HepG2 (cell line): ENCODE measurements around the gene PRRT2. TPM values are rescaled to one million over a fixed set of nuclear protein-coding genes. Genes with fewer than 3 reads are reported as not detected.

ENCODE experiments used
- CREM ChIP-seq, 2 experiments: sonication (generic) in 1 of 2; formaldehyde crosslinking in 1 of 2; IDR thresholded peaks; 2 replicates each; pipeline versions ENCODE4 v1.4.0 to v1.6.1; 2016 to 2020; ENCODE audit warnings: antibody characterized with exemption in 1 of 2, mild to moderate bottlenecking in 1 of 2, missing genetic modification reagents in 1 of 2
- NR2F1 ChIP-seq, 2 experiments: fragments of 450-650 bp in 1 of 2; formaldehyde crosslinking in 1 of 2; IDR thresholded peaks; 2 replicates each; pipeline versions ENCODE4 v1.5.0 to v1.6.1; 2016 to 2020; ENCODE audit warnings: mild to moderate bottlenecking in 1 of 2, missing compliant biosample characterization in 1 of 2, missing genetic modification reagents in 1 of 2, moderate library complexity in 1 of 2
- SETDB1 ChIP-seq: sonication (generic); formaldehyde crosslinking; IDR thresholded peaks from 2 replicates; pipeline ENCODE4 v1.5.1; 2020; ENCODE audit warnings: missing genetic modification reagents, mild to moderate bottlenecking, borderline replicate concordance
- SP5 ChIP-seq: IDR thresholded peaks from 2 replicates; pipeline ENCODE4 v1.6.1; 2016; ENCODE audit warnings: low read depth, borderline replicate concordance
- ZNF232 ChIP-seq: sonication (generic); formaldehyde crosslinking; IDR thresholded peaks from 2 replicates; pipeline ENCODE4 v1.4.0; 2020; ENCODE audit warnings: missing genetic modification reagents, borderline replicate concordance
- ZNF816 ChIP-seq: sonication (generic); formaldehyde crosslinking; IDR thresholded peaks from 2 replicates; pipeline ENCODE4 v1.8.0; 2022; ENCODE audit warnings: missing genetic modification reagents, mild to moderate bottlenecking, borderline replicate concordance
- polyA plus RNA-seq, 8 experiments: library from polyadenylated mRNA; depleted of rRNA in 3 of 8; stranded (reverse) in 7 of 8; unstranded in 1 of 8; fragments of >200 nt; fragmentation: Illumina TruSeq in 4 of 8; extraction: Trizol in 4 of 8; gene quantifications; 2 replicates each; pipeline versions ENCODE4 v1.2.1 to v1.2.3, GENCODE V29; 2011 to 2016; ENCODE audit warnings: low read depth in 4 of 8, missing spikeins in 1 of 8, mixed read lengths in 1 of 8; ENCODE audit not compliant: insufficient read depth in 1 of 8
- total RNA-seq, 5 experiments: library from RNA; depleted of rRNA; stranded (reverse); fragments of >200 nt; fragmentation: Illumina TruSeq; extraction: Trizol; gene quantifications; 2 replicates each; pipeline ENCODE4 v1.2.3, GENCODE V29; 2016; ENCODE audit warnings: low read depth in 1 of 5
- TF ChIP-seq, protein P1 (sequence below): IDR thresholded peaks from 2 replicates; pipeline ENCODE4 v1.6.1; 2016; ENCODE audit warnings: low read depth, missing genetic modification reagents, missing compliant biosample characterization
- TF ChIP-seq, protein P2 (sequence below): sonication (generic); formaldehyde crosslinking; IDR thresholded peaks from 2 replicates; pipeline ENCODE4 v1.5.0; 2020; ENCODE audit warnings: mild to moderate bottlenecking, missing genetic modification reagents, borderline replicate concordance
- TF ChIP-seq, protein P3 (sequence below): IDR thresholded peaks from 2 replicates; pipeline ENCODE4 v1.6.1; 2016; ENCODE audit warnings: missing compliant biosample characterization, missing genetic modification reagents, borderline replicate concordance
- TF ChIP-seq, protein P4 (sequence below): sonication (generic); formaldehyde crosslinking; IDR thresholded peaks from 2 replicates; pipeline ENCODE4 v1.8.1; 2023; ENCODE audit warnings: mild to moderate bottlenecking, inconsistent platforms, moderate library complexity, missing genetic modification reagents, borderline replicate concordance

Gene PRRT2
- total and polyA plus RNA-seq, 2 of the 13 experiments (the other 11 are each of a cell fraction or from before 2014, with no cell fraction given), result 0.51 to 1.1 TPM

DNA sequence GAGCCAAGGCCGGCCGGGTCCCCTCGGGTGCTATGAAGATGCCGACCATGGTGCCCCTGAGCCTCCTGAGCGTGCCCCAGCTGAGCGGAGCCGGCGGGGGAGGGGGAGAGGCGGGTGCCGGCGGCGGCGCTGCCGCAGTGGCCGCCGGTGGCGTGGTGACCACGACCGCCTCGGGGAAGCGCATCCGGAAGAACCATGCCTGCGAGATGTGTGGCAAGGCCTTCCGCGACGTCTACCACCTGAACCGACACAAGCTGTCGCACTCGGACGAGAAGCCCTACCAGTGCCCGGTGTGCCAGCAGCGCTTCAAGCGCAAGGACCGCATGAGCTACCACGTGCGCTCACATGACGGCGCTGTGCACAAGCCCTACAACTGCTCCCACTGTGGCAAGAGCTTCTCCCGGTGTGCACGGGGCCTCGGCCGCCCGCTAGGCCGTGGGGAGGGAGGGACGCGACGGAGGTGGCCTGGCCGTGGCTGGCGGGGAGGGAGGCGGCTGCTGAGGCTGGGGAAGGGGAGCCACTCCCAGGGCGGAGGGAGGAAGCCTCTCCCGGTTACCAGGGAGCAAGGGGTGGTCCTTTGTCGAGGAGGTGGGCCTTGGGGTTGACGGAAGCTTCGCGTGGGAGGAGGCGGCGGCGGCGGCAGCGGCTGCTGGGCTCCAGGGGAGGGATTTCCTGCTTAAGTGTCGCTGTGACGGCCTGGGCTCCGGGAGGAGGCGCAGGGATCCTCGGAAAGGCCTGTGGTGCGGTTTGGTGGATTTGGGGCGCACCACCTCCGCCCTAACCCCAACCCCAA is 4.4 kb upstream of the PRRT2 start (continued):
- TF ChIP-seq CREM (IDR thresholded peaks at IDR 0.05), result no peak
- TF ChIP-seq CREM (CRISPR knock-in tag; IDR thresholded peaks at IDR 0.05), result no peak
- TF ChIP-seq ZNF232 (CRISPR knock-in tag), result peak; percentile 100
- TF ChIP-seq, protein P1, sequence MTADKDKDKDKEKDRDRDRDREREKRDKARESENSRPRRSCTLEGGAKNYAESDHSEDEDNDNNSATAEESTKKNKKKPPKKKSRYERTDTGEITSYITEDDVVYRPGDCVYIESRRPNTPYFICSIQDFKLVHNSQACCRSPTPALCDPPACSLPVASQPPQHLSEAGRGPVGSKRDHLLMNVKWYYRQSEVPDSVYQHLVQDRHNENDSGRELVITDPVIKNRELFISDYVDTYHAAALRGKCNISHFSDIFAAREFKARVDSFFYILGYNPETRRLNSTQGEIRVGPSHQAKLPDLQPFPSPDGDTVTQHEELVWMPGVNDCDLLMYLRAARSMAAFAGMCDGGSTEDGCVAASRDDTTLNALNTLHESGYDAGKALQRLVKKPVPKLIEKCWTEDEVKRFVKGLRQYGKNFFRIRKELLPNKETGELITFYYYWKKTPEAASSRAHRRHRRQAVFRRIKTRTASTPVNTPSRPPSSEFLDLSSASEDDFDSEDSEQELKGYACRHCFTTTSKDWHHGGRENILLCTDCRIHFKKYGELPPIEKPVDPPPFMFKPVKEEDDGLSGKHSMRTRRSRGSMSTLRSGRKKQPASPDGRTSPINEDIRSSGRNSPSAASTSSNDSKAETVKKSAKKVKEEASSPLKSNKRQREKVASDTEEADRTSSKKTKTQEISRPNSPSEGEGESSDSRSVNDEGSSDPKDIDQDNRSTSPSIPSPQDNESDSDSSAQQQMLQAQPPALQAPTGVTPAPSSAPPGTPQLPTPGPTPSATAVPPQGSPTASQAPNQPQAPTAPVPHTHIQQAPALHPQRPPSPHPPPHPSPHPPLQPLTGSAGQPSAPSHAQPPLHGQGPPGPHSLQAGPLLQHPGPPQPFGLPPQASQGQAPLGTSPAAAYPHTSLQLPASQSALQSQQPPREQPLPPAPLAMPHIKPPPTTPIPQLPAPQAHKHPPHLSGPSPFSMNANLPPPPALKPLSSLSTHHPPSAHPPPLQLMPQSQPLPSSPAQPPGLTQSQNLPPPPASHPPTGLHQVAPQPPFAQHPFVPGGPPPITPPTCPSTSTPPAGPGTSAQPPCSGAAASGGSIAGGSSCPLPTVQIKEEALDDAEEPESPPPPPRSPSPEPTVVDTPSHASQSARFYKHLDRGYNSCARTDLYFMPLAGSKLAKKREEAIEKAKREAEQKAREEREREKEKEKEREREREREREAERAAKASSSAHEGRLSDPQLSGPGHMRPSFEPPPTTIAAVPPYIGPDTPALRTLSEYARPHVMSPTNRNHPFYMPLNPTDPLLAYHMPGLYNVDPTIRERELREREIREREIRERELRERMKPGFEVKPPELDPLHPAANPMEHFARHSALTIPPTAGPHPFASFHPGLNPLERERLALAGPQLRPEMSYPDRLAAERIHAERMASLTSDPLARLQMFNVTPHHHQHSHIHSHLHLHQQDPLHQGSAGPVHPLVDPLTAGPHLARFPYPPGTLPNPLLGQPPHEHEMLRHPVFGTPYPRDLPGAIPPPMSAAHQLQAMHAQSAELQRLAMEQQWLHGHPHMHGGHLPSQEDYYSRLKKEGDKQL (CRISPR knock-in tag), result no peak
- TF ChIP-seq, protein P2, sequence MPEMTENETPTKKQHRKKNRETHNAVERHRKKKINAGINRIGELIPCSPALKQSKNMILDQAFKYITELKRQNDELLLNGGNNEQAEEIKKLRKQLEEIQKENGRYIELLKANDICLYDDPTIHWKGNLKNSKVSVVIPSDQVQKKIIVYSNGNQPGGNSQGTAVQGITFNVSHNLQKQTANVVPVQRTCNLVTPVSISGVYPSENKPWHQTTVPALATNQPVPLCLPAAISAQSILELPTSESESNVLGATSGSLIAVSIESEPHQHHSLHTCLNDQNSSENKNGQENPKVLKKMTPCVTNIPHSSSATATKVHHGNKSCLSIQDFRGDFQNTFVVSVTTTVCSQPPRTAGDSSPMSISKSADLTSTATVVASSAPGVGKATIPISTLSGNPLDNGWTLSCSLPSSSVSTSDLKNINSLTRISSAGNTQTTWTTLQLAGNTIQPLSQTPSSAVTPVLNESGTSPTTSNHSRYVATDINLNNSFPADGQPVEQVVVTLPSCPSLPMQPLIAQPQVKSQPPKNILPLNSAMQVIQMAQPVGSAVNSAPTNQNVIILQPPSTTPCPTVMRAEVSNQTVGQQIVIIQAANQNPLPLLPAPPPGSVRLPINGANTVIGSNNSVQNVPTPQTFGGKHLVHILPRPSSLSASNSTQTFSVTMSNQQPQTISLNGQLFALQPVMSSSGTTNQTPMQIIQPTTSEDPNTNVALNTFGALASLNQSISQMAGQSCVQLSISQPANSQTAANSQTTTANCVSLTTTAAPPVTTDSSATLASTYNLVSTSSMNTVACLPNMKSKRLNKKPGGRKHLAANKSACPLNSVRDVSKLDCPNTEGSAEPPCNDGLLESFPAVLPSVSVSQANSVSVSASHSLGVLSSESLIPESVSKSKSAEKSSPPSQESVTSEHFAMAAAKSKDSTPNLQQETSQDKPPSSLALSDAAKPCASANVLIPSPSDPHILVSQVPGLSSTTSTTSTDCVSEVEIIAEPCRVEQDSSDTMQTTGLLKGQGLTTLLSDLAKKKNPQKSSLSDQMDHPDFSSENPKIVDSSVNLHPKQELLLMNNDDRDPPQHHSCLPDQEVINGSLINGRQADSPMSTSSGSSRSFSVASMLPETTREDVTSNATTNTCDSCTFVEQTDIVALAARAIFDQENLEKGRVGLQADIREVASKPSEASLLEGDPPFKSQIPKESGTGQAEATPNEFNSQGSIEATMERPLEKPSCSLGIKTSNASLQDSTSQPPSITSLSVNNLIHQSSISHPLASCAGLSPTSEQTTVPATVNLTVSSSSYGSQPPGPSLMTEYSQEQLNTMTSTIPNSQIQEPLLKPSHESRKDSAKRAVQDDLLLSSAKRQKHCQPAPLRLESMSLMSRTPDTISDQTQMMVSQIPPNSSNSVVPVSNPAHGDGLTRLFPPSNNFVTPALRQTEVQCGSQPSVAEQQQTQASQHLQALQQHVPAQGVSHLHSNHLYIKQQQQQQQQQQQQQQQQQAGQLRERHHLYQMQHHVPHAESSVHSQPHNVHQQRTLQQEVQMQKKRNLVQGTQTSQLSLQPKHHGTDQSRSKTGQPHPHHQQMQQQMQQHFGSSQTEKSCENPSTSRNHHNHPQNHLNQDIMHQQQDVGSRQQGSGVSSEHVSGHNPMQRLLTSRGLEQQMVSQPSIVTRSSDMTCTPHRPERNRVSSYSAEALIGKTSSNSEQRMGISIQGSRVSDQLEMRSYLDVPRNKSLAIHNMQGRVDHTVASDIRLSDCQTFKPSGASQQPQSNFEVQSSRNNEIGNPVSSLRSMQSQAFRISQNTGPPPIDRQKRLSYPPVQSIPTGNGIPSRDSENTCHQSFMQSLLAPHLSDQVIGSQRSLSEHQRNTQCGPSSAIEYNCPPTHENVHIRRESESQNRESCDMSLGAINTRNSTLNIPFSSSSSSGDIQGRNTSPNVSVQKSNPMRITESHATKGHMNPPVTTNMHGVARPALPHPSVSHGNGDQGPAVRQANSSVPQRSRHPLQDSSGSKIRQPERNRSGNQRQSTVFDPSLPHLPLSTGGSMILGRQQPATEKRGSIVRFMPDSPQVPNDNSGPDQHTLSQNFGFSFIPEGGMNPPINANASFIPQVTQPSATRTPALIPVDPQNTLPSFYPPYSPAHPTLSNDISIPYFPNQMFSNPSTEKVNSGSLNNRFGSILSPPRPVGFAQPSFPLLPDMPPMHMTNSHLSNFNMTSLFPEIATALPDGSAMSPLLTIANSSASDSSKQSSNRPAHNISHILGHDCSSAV (CRISPR knock-in tag), result no peak
- peak; percentile 19; the same call in 1 of the 2 replicates for TF ChIP-seq SP5 (CRISPR knock-in tag)
- TF ChIP-seq SETDB1 (CRISPR knock-in tag), result no peak; the same call in 1 of the 2 replicates
- TF ChIP-seq, protein P3, sequence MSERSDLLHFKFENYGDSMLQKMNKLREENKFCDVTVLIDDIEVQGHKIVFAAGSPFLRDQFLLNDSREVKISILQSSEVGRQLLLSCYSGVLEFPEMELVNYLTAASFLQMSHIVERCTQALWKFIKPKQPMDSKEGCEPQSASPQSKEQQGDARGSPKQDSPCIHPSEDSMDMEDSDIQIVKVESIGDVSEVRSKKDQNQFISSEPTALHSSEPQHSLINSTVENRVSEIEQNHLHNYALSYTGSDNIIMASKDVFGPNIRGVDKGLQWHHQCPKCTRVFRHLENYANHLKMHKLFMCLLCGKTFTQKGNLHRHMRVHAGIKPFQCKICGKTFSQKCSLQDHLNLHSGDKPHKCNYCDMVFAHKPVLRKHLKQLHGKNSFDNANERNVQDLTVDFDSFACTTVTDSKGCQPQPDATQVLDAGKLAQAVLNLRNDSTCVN, result peak; percentile 92
- peak; percentile 66; the same call in 1 of the 2 replicates for TF ChIP-seq ZNF816
- TF ChIP-seq, protein P4, sequence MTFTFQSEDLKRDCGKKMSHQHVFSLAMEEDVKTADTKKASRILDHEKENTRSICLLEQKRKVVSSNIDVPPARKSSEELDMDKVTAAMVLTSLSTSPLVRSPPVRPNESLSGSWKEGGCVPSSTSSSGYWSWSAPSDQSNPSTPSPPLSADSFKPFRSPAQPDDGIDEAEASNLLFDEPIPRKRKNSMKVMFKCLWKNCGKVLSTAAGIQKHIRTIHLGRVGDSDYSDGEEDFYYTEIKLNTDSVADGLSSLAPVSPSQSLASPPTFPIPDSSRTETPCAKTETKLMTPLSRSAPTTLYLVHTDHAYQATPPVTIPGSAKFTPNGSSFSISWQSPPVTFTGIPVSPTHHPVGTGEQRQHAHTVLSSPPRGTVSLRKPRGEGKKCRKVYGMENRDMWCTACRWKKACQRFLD (CRISPR knock-in tag), result peak; percentile 99
- TF ChIP-seq NR2F1 (CRISPR knock-in tag; IDR thresholded peaks at IDR 0.05), result peak in 1 of 2 experiments; percentile 4; a peak in 1 of 4 replicates
